NCI-H526 (cell line): ENCODE data around the gene INO80C.

ENCODE experiments used
- DNase-seq, 2 experiments: peaks; one replicate each; lab custom pipeline; 2025; lab: John Stamatoyannopoulos, UW

INO80C gene

DNA sequence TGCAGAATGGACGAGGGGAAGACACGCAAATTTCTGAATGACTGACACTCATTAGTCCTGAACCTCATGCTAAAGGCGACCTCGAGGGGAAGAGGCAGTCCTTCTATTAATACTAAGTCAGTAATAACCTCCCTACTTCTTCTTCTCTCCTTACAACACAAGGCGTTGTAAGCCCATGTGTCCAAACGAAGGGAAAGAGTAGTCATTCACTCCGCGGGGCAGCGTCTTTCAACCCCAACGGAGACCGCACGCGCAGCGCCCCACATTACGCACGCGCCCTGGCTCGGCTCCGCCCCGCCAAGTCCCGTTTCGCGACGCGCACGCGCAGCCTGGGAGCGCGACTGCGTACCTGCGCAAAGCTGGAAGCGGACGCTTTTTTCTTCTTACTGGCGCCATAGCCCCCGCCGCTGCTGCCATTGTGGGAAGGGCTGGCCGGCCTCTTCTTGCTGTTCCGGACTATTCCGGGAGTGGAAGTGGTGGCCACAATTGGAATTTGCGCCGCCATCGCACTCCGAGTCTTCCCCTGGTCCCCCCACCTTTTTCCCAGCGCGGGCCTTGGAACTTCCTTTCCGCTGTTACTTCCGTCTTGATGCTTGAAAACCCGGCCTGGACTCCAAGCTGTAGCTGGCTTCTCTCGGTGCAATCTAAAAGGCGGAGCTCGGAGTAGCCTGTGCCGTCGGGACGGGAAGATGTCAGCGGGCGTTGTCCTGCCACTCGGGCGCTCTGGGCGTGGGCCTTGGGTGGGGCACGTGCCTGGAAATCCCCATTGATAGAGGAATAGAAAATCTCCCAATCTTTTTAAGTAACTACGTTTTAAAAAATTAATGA is at the start of gene INO80C:
TSS of gene INO80C (minus strand) at position 591 of the 828 bp plus-strand sequence. CDS start at position 505, 86 bp downstream.
- peak; percentile 80 to 92 for DNase-seq

GRCh38 chr18:35547008-35547605 is 49.3 kb upstream of the INO80C start:
- DNase-seq: no peak

DNA sequence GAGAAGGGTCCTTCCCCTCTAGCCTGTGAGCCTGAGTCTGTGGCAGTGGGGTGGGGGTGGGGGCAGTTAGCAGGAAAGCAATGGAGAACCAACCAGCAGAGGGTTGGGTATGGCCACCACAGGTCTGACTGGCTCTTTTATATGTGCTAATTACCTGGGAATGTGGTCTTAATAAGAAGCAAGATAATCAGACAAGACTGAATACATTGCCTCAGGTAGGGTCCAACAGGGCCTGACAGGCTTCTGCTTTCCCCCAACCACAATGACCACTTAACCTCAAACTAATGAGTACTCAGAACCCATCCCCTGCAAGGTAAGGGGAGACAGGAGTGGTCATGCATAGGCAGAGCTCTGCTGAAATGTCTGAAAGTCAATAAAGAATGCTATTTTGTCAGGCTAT is 44.6 kb upstream of the INO80C start:
- no peak for DNase-seq

DNA sequence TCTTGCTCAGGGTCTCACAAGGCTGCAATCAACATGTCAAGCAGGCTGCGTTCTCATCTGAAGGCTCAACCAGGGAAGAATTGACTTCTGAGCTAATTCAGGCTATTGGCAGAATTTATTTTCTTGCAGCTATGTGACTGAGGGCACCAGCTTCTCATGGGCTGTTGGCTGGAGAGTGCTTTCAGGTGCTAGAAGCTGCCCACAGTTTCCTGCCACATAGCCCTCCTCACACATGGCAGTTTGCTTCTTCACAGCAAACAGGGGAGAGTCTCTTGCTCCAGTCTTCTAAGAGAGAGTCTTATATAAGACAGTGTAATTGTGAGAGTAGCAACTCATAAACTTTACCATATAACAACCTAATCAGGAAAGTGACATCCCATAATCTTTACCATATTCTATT is 37.5 kb upstream of the INO80C start:
- DNase-seq: no peak

GRCh38 chr18:35533916-35534405 is 36.2 kb upstream of the INO80C start:
- no peak for DNase-seq

DNA sequence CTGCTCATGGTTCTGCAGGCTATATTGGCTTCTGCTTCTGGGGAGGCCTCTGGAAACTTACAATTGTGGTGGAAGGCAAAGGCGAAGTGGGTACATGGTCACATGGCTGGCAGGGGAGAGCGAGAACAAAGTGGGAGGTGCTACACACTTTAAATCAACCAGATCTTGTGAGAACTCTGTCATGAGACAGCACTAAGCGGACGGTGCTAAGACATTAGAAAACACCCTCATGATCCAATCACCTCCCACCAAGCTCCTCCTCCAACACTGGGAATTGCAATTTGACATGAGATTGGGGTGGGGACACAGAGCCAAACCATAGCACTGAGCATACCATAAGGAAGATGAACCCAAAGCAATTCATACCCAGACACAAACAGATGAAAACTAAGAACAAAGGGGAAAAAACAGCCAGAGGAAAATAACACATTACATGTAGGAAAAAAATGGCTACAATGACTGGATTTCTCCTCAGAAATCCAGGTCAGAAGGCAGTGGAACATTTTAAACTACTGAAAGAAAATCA is 31.1 kb upstream of the INO80C start:
- DNase-seq: no peak

DNA sequence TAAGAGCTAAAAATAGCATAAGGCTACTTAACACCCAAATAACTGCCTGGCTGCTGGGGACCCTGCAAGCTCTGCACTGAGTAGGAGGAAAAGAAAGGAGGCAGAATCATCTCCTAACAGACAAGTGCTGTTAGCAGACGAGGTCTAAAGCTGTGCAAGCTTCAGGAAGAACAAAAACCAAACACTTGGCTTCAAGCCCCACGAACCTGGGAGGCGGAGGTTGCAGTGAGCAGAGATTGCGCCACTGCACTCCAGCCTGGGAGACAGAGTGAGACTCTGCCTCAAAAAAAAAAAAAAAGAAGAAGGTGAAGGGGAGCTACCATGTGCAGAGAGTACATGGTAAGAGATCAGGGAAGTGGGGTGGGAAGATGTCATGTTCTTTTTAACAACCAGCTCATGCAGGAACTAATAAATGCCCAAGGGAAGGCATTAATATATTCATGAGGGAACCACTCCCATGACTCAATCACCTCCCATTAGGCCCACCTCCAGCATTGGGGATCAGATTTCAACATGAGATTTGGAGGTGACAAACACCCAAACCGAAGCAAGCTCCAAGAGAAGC is 28.8 kb upstream of the INO80C start:
- no peak for DNase-seq

GRCh38 chr18:35525795-35526494 is 28.2 kb upstream of the INO80C start:
- no peak for DNase-seq

GRCh38 chr18:35524226-35524625 is 26.5 kb upstream of the INO80C start:
- DNase-seq: no peak

DNA sequence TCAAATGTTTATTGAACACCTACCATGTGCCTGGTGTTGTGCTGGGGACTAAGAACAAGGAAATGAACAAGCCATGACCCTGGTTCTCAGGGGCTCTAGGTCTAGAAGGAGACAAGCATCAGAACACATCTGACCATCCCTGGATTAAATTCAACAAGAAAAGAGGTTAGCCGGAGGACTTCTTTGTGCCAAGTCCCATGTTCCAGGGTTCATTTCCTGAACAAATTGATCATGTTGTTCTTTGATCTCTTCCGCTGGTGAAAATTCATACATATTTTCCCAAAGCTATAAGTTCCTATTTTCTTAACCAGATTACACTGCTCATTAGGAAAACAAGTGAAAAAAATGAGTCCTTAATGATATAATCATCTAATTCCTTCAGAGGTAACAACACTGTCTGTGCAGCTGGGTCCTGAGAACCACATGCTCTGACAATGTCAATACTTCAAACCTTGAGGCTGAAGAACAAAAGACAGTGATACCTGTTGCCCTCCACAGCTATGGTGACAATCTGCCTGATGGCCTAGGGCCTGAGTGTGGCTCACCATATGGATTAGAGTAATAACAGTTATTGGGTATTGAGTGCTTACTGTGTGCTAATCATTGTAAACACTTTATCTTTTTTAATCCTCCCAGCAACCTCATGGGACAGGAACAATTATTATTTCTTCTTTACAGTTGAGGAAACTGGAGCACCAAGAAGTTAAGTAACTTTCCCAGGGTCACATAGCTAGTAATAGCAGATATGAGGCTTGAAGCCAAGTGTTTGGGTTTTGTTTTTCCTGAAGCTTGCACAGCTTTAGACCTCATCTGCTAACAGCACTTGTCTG is 24.6 kb upstream of the INO80C start:
- DNase-seq: no peak

- DNase-seq: no peak
These were observed 23.4 kb upstream of the INO80C start for GRCh38 chr18:35521133-35521532.

- no peak for DNase-seq
These were observed 21.6 kb upstream of the INO80C start for GRCh38 chr18:35519148-35519899.

DNA sequence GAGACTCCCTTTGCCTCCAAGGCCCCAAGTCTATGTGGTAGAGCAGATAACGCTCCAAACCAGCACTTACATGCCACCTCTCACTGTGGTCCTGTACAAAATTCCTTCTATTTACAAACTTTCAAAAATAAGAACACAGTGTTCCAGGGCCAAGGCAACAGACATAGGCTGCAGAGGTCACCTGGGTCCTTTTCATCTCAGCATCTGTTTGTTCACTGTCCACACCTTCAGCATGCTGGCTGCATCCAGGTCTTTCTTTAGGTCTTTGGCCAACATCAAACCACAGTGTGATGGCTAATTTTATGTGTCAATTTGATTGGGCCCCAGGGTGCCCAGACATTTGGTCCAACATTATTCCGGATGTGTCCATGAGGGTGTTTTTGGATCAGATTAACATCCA is 20.0 kb upstream of the INO80C start:
- DNase-seq: no peak

GRCh38 chr18:35516789-35517188 is 19.0 kb upstream of the INO80C start:
- no peak for DNase-seq

DNA sequence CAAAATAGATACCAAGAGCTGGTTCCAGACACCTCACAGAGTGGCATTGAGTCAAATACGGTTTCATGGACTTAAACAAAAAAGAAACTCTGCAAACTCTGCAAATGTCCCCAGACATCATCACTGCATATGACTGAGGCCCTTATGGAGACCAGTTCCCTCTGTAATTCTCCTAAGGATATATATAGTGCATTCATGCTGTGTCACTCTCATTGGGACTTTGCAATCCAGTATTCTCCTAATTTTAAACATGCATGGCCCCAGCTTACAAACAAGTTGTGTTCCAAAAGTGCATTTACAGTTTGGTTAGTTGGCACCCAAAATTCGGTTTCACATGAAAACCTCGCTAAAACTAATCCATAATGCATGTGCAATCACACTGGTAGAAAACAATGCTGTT is 18.6 kb upstream of the INO80C start:
- DNase-seq: no peak

GRCh38 chr18:35515460-35516130 is 17.8 kb upstream of the INO80C start:
- no peak for DNase-seq

- no peak for DNase-seq
These were observed 17.1 kb upstream of the INO80C start for GRCh38 chr18:35514752-35515459.

GRCh38 chr18:35514283-35514682 is 16.5 kb upstream of the INO80C start:
- DNase-seq: no peak

DNA sequence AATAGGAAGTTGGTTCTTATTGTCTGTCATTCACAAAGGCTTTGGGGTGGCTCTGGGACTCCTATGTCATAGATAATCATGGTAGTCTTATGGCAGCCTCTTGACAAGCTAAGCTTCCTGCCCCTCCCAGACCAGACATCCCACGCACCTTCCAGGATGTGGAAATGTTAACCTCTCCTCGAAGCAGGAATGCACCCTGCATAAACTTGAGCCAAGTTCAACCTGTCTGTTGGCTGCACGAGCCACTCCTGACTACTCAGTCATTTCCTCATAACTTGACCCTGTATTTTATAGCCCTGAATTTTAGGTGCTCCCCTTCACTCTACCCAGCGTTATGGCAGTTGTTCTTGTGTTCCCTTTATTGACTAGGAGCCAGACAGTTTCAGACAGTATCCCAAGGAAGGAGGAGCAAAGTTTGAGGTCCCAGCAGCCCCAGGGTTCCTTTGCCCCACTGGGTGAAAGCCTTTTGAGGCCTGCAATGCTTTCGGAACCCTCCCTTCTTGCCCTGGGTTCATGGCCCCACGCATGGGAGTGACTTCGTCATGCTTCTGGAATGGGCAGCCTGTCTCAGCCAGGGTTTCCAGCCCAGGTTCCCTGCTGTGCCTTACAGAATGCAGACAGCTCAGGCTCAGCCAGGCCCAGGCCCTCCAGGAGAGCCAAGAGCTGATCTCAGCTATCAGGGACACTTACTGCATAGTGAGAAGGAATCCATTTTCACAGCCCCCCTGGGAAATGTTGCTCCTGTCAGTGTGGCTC is 15.6 kb upstream of the INO80C start:
- DNase-seq: no peak
